ENCODE measurements around the gene KCNA2. TPM values are rescaled to one million over a fixed set of nuclear protein-coding genes. Genes with fewer than 3 reads are reported as not detected.

The KCNA2 gene
- total RNA-seq, 1 donor from 2014 or later = 0.04 TPM

GRCh38 chr1:110591956-110592355 is 14.2 kb downstream of the KCNA2 start:
- H3K4me3 Mint-ChIP-seq = no peak overlapping the region
- Histone ChIP-seq H3K27ac (no peak overlapping the region), H3K4me2 (no peak overlapping the region), H3K4me3 (no peak overlapping the region), H3K9ac (no peak overlapping the region), H3K36me3 (no peaks in the 10 kb centered on the region), H3F3A (ENCODE audit: low read depth) (no peaks in the 10 kb centered on the region), H3K79me2 (ENCODE audit: low read depth) (no peaks in the 10 kb centered on the region), H2AFZ (replicated peaks) (no peak overlapping the region), H4K20me1 (ENCODE audit: low read depth) (no peaks in the 10 kb centered on the region), H3K9me3 (ENCODE audit: low read depth) (no peaks in the 10 kb centered on the region), H3K27me3 (peaks cover 61% of the 10 kb centered on the region), H3K4me1 (no peaks in the 10 kb centered on the region)
- peaks cover 2% of the 10 kb centered on the region for H3K9me3 Mint-ChIP-seq
- TF ChIP-seq EZH2phosphoT487 (IDR thresholded peaks at IDR 0.05) = no peak
- TF ChIP-seq EZH2 (IDR thresholded peaks at IDR 0.05) = no peak
- no peak for TF ChIP-seq CTCF (IDR thresholded peaks at IDR 0.05)
- no peak overlapping the region for H3K27ac Mint-ChIP-seq
- H3K36me3 Mint-ChIP-seq = no peaks in the 10 kb centered on the region
- peaks cover 2% of the 10 kb centered on the region for H3K27me3 Mint-ChIP-seq (ENCODE audit: insufficient read depth, low read depth)
- H3K4me1 Mint-ChIP-seq = peaks cover 5% of the 10 kb centered on the region
- DNase-seq (ENCODE audit: low spot score) = no peak

GRCh38 chr1:110588991-110589390 is 17.2 kb downstream of the KCNA2 start:
- Histone ChIP-seq H3K27me3 (peaks cover 39% of the 10 kb centered on the region), H3K9me3 (ENCODE audit: low read depth) (no peaks in the 10 kb centered on the region), H3K9ac (no peak overlapping the region), H3F3A (ENCODE audit: low read depth) (no peaks in the 10 kb centered on the region), H3K4me1 (no peaks in the 10 kb centered on the region), H3K27ac (no peak overlapping the region), H3K79me2 (ENCODE audit: low read depth) (no peaks in the 10 kb centered on the region), H4K20me1 (ENCODE audit: low read depth) (no peaks in the 10 kb centered on the region), H3K36me3 (no peaks in the 10 kb centered on the region), H3K4me2 (no peak overlapping the region), H2AFZ (replicated peaks) (no peak overlapping the region), H3K4me3 (no peak overlapping the region)
- Mint-ChIP-seq H3K27me3 (ENCODE audit: insufficient read depth, low read depth) (peaks cover 2% of the 10 kb centered on the region), H3K36me3 (no peaks in the 10 kb centered on the region), H3K4me1 (peaks cover 3% of the 10 kb centered on the region), H3K27ac (no peak overlapping the region), H3K4me3 (no peak overlapping the region), H3K9me3 (peaks cover 2% of the 10 kb centered on the region)
- TF ChIP-seq EZH2 (IDR thresholded peaks at IDR 0.05) = no peak
- TF ChIP-seq CTCF (IDR thresholded peaks at IDR 0.05) = no peak
- no peak for TF ChIP-seq EZH2phosphoT487 (IDR thresholded peaks at IDR 0.05)
- no peak for DNase-seq (ENCODE audit: low spot score)

- no peak overlapping the region for H3K4me2 ChIP-seq
- H3K4me1 ChIP-seq = no peaks in the 10 kb centered on the region
- no peaks in the 10 kb centered on the region for H3F3A ChIP-seq (ENCODE audit: low read depth)
- H3K4me1 Mint-ChIP-seq = no peaks in the 10 kb centered on the region
- no peaks in the 10 kb centered on the region for H3K36me3 Mint-ChIP-seq
- no peak overlapping the region for H3K4me3 Mint-ChIP-seq
- no peaks in the 10 kb centered on the region for H3K36me3 ChIP-seq
- H3K9me3 ChIP-seq (ENCODE audit: low read depth) = no peaks in the 10 kb centered on the region
- no peak overlapping the region for H3K27ac Mint-ChIP-seq
- H3K27me3 ChIP-seq = peaks cover 34% of the 10 kb centered on the region
- no peak for DNase-seq (ENCODE audit: low spot score)
- H3K27ac ChIP-seq = no peak overlapping the region
- no peak overlapping the region for H3K4me3 ChIP-seq
- H3K79me2 ChIP-seq (ENCODE audit: low read depth) = no peaks in the 10 kb centered on the region
- H3K9me3 Mint-ChIP-seq = peaks cover 2% of the 10 kb centered on the region
- no peak for TF ChIP-seq EZH2phosphoT487 (IDR thresholded peaks at IDR 0.05)
- TF ChIP-seq CTCF (IDR thresholded peaks at IDR 0.05) = no peak
- TF ChIP-seq EZH2 (IDR thresholded peaks at IDR 0.05) = no peak
- H3K27me3 Mint-ChIP-seq (ENCODE audit: insufficient read depth, low read depth) = peaks cover 2% of the 10 kb centered on the region
- H3K9ac ChIP-seq = no peak overlapping the region
- H2AFZ ChIP-seq (replicated peaks) = no peak overlapping the region
- H4K20me1 ChIP-seq (ENCODE audit: low read depth) = no peaks in the 10 kb centered on the region
Observed at GRCh38 chr1:110588486-110588885, 17.7 kb downstream of the KCNA2 start.

All from neural progenitor cell (in vitro differentiated cells).